ENCODE results near the gene AURKAIP1.

Gene AURKAIP1

GRCh38 chr1:1345860-1346500 lies 29.0 kb downstream of the AURKAIP1 start:
- DNase-seq, result no peak

- no peak for DNase-seq
Measured at GRCh38 chr1:1345384-1345783, 29.6 kb downstream of the AURKAIP1 start.

DNA sequence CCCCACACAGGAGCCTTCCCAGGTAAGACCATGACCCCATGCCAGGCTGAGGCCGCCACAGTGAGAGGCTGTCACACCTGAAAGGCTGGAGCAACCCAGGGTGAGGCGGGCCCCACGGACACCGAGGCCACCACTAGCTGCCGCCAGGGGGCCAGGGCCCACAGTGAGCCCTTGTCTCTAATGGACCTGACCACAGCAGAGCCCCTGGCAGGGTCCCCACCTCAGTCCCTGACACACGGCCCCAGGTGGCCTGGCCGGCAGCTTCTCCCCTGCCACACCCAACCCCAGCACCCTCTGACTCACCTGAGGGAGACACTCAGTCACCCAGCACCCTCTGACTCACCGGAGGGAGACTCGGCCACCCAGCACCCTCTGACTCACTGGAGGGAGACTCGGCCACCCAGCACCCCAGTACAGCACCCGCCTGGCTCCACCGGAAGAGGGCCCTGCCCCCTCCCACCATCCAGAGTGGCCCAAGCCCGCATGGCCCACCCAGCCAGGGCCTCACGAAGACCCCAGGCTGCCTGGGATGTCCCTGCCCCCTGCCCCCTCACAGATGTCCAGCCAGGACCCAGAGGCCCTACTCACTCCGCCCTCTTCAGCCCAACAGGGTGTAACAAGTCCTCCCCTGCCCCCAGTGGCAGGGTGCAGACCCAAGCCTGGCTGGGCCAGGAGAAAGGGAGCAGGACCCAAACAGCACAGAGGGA lies 30.2 kb downstream of the AURKAIP1 start:
- peak; percentile 57 to 66 for DNase-seq

DNA sequence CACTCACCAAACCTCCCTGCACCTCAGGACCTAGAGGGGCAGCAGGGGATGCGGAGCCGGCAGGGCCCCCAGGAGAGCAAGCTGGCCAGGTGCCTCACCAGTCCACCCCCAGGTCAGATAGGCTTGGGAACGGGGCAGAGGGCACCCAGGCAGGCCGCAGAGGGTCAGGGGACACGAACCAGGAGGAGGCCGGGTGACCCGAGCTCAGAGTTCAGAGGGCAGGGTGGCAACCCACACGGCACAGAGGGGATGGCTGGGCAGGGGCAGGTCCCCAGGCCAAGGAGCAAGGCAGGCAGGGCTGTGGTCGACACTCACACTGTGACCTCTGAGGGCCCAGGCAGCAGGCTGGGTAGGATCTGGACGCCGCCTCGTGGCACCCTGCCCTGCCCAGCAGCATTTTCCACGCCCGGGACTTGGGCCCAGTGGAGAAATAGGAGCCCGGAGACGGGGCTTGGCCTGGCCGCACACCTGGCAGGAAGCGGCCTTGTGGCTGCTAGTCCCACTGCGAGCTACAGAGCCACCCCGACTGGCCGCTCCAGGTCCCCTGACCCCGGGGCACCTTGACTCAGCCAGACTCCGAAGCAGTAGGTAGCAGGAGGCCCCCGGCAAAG lies 31.1 kb downstream of the AURKAIP1 start:
- no peak for DNase-seq

DNA sequence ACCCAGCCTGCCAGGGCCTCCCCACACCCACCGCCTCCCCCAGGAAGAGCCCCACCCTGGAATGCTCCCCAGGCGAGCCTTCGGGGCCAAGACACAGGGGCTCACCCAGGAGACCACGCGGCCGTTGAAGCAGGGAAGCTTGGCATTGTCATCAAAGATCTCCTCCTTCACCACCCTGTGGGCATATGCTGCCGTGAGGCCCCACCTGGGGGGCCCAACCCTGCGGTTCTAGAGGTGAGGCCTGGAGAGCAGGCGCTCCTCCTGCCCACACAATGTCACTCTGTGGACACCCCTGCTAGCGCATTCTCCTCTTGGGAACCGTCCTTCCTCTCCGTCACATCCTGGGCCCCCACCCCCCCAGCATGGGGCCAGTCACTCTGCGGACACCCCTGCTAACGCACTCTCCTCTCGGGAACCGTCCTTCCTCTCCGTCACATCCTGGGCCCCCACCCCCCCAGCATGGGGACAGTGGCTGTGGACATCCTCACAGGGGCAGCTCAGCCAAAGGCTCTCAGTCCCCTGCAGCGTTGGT lies 32.4 kb downstream of the AURKAIP1 start:
- DNase-seq, result no peak

- no peak for DNase-seq
Measured at GRCh38 chr1:1342061-1342562, 32.9 kb downstream of the AURKAIP1 start.

DNA sequence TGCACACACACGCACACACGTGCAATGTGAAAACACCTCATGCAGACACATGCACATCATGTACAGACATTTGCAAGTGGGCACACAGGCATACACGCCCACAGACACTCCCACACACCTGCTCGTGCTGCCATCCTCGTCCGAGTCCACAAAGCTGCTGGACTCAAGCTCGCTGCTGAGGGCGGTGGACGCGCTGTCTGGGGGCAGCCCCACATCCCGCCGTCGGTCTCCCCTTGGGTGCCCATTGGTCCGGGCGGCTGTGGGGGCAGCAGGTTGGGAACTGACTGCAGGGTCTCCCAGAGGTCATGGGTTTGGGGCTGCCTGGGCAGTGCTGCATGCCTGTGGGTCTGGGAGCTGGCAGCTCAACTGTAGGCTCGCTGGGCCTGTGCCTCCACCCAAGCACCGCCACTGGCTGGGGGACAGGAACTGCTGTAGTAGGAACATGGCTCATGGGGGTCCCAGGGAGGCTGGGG lies 33.4 kb downstream of the AURKAIP1 start:
- no peak for DNase-seq

DNA sequence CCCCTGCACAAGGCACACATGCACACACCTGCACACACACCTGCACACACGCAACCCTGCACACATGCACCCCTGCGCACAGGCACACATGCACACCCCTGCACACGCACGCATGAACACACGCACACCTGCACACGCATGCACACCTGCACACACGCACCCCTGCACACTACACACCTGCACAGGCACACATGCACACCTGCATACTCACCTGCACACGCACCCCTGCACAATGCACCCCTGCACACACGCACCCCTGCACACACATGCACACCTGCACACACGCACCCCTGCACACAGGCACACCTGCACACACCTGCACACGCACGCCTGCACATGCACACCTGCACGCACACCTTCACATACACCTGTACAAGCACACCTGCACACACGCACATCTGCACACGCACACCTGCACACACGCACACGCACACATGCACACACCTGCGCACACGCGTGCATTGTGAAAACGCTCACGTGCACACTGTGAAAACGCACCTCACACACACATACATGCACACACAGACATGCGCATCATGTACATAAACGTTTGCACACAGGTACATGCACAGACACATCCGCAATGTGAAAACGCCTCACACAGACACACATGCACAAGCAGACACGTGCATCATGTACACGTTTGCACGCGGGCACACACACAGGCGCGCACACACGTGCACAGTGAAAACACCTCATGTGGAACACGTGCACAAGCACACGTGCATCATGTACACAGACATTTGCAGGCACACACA lies 34.0 kb downstream of the AURKAIP1 start:
- DNase-seq, result no peak

DNA sequence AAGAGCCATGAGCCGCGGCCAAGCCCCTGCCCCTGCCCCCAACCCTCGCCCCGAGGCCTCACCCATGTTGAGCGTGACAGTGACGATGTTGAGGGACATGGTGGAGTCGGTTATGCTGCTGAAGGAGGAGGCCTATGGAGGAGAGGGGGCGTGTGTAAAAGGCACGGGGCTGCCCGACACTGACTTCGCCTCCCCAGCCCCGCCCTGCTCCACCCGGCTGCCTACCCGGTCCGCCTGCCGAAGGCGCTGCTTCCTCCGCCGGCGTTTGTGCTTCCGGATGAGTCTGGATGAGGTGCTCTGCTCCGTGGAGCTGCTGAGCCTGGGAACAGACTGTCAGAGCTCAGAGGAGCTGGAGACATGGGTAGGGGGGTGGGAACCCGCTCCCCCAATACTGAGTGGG lies 34.8 kb downstream of the AURKAIP1 start:
- DNase-seq, result no peak

- no peak for DNase-seq
Measured at GRCh38 chr1:1338278-1338677, 36.7 kb downstream of the AURKAIP1 start.

DNA sequence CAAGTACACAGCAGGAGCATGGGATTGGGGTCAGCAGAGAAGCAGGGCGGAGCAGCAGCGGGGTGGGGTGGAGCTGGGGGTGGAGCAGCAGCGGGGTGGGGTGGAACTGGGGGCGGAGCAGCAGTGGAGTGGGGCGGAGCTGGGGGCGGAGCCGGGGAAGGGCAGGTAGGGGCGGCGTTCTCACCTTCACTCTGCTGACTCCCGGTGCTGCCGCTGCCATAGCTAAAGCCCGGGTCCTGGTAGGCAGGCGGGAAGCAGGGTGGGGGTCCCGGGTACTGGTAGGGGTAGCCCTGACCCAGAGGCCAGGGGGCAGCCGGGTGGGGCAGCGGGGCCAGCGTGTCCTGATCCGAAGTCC lies 37.2 kb downstream of the AURKAIP1 start:
- peak in 1 of 2 donors; percentile 38 for DNase-seq

GRCh38 chr1:1336931-1337792 lies 37.8 kb downstream of the AURKAIP1 start:
- no peak for DNase-seq

DNA sequence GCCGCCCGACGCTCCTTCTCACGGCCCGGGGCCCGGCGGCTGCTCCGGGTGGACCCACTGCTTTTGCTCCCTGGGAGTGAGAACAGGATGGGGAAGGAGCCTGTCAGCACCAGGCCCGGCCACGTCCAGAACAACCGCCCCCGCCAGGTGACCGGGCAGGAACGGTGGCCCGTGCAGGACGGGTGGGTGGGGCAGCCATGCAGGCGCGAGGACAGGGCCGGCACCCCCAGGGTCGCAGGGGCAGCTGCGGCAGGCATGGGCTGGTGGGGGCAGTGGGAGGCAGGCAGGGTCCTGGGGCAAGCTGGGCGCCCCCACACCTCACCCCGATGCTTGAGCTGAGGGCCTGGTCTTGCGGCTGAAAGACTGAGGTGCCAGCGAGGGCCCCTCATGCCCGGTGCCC lies 38.6 kb downstream of the AURKAIP1 start:
- no peak for DNase-seq

GRCh38 chr1:1335792-1336248 lies 39.2 kb downstream of the AURKAIP1 start:
- no peak for DNase-seq

- no peak for DNase-seq
Measured at GRCh38 chr1:1335283-1335682, 39.7 kb downstream of the AURKAIP1 start.

DNA sequence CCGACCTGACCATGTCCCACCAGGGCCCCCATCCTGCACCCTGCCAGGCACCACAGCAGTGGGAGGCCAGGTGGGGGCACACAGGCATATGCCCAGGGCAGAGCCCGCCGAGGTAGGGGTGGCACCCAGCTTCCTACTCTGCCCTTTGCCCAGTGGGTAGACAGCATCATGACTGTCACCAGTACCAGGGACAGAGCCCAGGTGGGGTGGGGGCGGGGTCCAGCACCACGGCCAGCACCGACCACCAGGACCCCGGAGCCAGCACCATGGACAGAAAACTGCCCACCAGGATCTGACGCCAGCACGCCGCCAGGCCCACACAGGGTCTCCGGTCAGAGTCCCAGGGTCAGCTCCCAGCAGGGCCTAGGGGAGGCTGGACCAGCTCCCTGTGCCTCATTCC lies 40.2 kb downstream of the AURKAIP1 start:
- no peak for DNase-seq

GRCh38 chr1:1333551-1334241 lies 41.3 kb downstream of the AURKAIP1 start:
- DNase-seq, result no peak

DNA sequence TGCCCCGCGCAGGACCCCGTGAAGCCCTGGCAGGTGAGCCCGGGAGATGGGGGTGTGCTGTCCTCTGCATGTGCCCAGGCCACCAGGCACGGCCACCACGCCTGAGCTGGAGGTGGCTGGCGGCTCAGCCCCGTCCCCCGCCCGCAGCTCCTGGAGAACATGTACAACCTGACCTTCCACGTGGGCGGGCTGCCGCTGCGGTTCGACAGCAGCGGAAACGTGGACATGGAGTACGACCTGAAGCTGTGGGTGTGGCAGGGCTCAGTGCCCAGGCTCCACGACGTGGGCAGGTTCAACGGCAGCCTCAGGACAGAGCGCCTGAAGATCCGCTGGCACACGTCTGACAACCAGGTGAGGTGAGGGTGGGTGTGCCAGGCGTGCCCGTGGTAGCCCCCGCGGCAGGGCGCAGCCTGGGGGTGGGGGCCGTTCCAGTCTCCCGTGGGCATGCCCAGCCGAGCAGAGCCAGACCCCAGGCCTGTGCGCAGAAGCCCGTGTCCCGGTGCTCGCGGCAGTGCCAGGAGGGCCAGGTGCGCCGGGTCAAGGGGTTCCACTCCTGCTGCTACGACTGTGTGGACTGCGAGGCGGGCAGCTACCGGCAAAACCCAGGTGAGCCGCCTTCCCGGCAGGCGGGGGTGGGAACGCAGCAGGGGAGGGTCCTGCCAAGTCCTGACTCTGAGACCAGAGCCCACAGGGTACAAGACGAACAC lies 42.1 kb downstream of the AURKAIP1 start:
- DNase-seq, result no peak

GRCh38 chr1:1332031-1332755 lies 42.8 kb downstream of the AURKAIP1 start:
- DNase-seq, result no peak
